ENCODE results near the gene MBD5.

DNA sequence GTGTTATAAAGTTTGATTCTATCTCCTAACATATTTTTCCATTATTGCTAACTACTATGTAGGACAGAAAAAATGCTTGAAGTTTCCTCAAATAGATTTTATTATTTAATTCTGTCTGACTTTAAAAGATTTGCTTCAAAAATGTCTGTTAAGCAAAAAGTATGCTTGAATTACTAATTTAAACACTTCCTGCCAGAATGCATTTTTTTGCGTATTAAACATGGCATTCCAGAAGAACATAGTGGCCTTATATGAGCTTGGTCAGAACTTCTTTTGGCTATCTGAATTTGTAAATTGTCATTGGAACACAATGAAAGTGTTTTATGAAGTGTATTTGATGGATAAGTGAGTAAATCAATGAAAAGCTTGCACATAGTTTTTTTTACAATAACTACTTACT, 37.8 kb downstream of the MBD5 start:
- TF ChIP-seq GATA2 (IDR thresholded peaks at IDR 0.05; ENCODE audit: low read depth, low read length) (no peak), GATA3 (IDR thresholded peaks at IDR 0.05; ENCODE audit: low read depth, low read length) (no peak)

Measured in SH-SY5Y (cell line).